Activated CD4-positive, alpha-beta T cell treated with anti-CD3 and anti-CD28 coated beads, Interleukin-2, Interleukin-4, amounts not matched to agents 100 ng/mL and 50 ng/mL, durations not matched to agents 16 hours and 8 hours (primary cell): ENCODE measurements around the gene ANKFY1.

Experiments
- DNase-seq: peaks from one replicate; pipeline ENCODE4 v3.0.0-alpha.2; 2020; ENCODE audit warnings: low spot score

The ANKFY1 gene

DNA sequence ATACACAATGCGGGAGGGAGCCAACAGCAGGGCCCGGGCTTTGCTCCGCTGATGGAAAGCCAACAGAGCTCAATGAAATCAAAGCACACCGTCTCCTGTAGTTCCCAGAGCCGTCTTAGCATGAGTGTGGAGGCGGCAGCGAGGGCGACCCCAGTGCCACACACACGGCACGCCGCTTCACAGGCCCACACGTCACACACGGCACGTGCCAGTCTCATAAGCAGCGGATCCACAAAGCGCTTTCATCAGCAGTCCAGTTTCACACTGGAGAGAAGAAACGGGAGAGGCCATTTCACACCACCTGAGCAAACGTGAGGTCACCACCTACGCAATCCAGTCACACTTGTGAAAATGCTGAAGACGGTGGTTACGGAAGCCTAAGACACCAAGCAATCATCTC is 86.0 kb downstream of the ANKFY1 start:
- DNase-seq, result no peak

- no peak for DNase-seq
Measured at GRCh38 chr17:4176808-4177472, 86.8 kb downstream of the ANKFY1 start.

DNA sequence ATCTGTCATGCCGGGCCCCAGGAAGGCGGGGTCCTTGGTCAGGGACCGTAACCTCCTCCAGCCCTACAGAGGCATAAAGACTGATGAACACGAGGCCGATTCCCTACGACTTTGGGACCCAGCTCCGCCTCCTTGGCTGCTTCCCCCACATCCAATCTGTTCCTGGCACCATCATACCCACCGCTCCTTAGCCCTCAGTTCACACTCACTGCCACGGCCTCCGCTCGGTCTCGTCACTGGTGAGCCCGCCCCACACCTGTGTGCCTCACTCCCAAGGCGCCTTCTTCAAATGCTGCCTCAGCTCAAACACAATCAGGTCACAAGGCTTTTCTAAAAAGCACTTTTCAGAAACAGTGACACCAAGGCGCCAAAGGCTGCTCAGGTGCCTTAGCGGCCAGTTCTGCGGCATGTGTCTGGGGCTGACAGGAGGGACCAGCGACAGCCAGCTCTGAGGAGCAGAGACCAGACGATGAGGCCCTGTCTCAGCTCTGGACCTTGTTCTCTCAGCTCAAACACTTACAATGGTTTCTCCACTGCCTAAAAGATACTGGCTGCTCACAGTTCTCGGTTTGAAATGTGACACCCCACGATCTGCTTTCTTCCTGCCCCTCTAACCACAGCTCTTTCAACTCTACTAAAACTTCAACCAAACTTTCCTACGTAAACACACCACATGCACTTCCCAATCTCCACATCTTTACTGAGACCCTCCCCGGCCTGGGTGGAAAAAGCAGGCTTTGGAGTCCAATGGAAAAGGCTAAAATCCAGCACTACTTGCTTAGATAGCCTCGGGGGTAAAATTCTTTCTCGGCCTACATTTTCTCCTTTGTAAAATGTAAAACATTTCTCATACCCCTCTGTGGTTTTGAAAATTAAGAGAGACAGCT is 87.6 kb downstream of the ANKFY1 start:
- peak; percentile 64 for DNase-seq

DNA sequence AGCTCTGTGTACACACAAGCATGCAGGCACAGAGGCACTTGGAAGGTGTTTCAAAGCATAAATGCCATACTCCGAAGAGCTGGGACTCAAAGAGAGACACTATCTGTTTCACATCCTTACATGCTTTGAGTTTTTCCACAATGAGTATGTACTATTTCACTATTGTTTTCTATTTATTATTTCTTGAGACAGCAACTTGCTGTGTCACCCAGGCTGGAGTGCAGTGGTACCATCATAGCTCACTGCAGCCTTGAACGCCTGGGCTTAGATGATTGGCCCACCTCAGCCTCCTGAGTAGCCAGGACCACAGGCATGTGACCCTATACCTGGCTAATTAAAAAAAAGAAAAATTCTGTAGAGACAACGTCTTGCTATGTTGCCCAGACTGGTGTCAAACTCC is 89.2 kb downstream of the ANKFY1 start:
- no peak for DNase-seq

- DNase-seq, result no peak
Measured at GRCh38 chr17:4173781-4174180, 90.0 kb downstream of the ANKFY1 start.

GRCh38 chr17:4172356-4172755 is 91.4 kb downstream of the ANKFY1 start:
- no peak for DNase-seq

GRCh38 chr17:4170639-4171280 is 93.0 kb downstream of the ANKFY1 start:
- DNase-seq, result no peak

DNA sequence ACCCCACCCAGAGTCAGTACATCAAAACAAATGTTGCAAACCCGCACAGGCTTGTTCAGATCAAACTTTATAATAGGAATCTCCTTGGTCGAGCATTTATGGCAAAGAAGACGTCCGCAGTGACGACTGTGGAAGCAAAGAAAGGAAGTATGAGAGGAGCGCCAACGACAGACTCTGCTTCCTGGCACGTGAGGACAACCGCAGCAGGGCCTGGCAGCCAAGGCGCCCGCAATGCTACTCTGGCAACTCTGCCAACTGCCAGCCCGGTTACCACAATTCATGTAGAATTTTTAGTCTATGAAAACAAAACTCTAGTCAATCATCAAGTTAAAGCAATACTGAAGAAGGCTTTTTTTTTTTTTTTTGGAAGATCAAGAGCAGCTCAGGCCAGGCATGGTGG is 96.0 kb downstream of the ANKFY1 start:
- no peak for DNase-seq

DNA sequence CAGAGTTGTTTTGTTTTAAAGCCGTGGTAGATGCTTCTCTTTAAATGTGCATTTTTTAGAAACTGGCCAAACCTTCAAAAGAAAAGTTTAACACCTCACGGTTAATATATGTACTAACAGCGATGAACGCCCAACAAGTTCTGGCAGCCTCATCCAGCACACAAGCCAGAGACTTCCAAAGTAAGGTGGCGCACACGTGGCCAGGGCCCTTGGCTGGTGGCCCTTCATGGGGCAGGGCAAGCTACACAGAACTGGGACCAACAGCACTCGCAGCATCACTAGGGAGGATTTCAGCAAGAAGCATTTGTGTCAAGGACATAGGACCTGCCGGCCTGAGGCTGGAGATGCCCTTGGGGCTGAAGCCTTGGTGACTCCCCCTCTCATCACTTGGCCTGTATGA is 97.4 kb downstream of the ANKFY1 start:
- no peak for DNase-seq

GRCh38 chr17:4165301-4166010 is 98.3 kb downstream of the ANKFY1 start:
- no peak for DNase-seq

GRCh38 chr17:4163951-4164350 is 99.8 kb downstream of the ANKFY1 start:
- DNase-seq, result no peak

DNA sequence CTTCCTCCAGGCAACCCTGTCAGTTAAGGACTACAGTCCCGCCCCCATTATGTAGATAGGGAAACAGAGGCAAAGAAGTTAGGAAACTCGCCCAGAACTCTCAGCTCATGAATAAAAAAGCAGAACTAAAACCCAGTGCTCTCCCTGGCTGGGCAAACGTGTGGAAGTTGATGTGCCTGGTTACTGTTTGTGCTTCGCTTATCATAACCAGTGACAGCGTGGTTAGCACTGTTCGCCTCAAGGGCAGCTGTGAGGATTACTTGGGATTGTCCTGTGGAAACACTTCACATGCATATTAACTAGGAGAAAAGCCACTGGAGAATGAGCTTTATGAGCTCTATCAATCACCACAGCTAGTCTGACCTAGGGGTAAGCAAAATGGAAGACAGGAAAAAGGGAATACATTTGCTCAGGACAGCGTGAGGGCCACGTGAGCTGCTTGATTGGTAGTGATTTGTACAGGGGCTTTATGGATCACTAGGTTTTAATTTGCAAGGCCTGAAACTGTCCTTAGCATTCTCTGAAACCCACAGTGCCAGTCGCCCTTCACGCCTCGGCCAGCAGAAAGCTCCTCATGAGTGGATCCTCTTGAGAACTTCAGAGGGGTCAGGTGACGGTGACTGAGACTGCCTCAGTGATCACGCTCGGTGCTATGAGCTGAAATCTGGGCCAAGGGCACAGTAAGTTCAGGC is 100.9 kb downstream of the ANKFY1 start:
- no peak for DNase-seq

DNA sequence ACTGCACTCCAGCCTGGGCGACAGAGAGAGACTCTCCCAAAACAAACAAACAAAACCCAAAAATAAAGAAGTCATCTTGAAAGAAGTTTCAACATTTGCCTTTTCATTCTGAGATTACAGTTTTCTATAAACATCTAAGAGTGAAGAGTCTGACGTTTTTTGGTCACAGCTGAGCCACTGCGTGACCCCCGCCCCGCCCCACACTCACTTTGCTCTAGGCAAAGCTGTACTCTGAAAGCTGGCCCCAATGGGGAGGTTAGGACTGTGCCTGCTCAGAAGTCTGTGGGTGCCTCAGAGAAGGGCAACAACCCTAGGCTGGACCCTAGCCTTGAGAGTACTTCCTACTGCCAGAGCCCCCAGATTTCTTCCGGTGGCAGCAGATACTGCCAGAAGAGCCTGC is 101.5 kb downstream of the ANKFY1 start:
- DNase-seq, result peak; percentile 28

DNA sequence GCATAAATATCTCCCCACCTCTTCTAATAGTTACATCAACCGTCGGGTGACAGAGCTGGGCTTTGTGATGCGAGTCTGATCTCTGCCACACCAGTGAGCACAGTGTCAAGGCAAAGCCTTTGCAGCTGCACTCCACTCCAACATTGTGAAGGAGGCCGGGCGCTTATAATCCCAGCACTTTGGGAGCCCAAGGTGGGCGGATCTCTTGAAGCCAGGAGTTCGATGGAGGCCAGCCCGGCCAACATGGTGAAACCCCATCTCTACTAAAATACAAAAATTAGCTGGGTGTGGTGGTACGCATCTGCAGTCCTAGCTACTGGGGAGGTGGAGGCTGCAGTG is 101.8 kb downstream of the ANKFY1 start:
- DNase-seq, result no peak

GRCh38 chr17:4161192-4161966 is 102.4 kb downstream of the ANKFY1 start:
- DNase-seq, result no peak

DNA sequence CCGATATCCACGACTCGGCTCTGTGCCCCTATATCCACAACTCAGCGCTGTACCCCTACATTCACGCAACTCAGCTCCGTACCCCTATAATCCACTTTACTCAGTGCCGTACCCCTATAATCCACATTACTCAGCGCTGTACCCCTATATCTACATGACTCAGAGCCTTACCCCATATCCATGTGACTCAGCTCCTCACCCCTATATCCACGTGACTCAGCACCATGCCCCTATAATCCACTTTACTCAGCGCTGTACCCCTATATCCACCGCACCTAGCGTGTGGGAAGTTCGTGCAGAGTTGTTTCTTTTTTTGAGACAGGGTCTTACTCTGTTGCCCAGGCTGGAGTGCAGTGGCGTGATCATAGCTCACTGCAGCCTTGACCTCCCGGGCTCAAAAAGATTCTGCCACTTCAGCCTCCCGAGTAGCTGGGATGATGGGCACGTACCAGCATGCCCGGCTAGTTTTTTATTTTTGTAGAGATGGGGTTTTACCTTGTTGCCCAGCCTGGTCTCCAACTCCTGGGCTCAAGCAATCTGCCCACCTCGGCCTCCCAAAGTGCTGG is 103.4 kb downstream of the ANKFY1 start:
- DNase-seq, result no peak

GRCh38 chr17:4159761-4160160 is 104.0 kb downstream of the ANKFY1 start:
- DNase-seq, result no peak

DNA sequence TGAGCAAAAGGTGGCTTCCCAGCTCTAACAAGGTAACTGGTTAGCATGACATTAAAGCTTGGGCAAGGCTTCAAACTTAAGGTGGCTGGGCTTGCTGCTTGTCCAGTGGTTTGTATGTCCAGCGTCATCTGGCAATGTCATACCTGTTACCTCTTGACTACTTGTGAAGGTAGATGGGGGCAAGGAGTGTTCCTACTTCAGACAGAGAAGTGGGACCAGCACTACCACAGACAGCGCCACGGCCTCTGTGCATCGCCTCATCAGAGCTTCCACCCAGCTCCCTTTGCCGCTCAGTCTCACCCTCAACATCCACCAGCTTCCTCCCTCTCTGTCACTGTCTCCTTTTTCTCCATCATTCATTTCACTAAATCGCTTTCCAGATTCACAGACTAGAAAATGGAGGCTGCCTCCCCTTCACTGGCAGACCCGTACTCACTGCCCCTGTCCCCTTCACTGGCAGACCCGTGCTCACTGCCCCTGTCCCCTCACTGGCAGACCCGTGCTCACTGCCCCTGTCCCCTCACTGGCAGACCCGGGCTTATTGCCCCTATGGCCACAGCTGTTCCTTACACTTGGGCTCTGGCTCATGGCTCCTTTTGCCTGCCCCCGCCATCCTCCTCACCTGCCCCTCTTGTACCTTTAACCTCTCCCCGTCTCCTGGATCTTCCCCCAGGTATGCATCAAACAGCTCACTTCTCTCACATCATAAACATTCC is 106.0 kb downstream of the ANKFY1 start:
- no peak for DNase-seq

DNA sequence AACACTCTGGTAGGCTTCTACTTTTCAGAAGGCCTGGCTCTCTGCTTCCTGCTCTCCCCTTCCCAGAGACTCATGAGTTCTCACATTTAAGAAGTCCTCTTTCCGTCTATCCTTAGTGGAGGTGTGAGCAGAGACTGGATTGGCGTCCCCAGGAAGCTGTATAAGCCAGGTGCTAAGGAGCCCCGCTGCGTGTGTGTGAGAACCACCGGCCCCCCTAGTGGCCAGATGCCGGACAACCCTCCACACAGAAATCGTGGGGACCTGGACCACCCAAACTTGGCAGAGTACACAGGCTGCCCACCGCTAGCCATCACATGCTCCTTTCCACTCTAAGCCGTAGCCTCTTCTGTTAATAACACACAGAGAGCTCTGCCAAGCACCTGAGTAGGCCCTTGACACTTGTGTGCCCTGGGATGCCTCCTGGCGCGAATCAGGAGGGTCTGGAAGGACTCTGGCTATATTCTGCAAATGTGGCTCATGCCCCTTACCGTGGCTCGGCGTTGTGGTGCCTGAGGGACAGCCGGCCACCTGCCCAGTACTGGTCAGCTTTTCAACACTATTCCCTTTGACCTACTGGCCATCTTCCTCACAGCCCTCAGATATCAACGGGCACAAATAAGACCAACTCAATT is 106.9 kb downstream of the ANKFY1 start:
- DNase-seq, result no peak
